Thyroid gland (tissue), 4 donors: ENCODE data around the gene TCAP. TPM values are rescaled to one million over a fixed set of nuclear protein-coding genes. Genes with fewer than 3 reads are reported as not detected.
A peak's percentile ranks its signal among the peaks of the same experiment; 100 is the strongest.

Source experiments
- DNase-seq, 2 donors: peaks; one replicate each; pipeline ENCODE4 v3.0.0-alpha.2; 2019
- H3K27ac ChIP-seq, 3 donors: fragments of 200-600 bp; sonication (generic); 1 replicate in 2 of 3; 2 replicates in 1 of 3; pipeline ENCODE4 v1.5.1; 2016 to 2019; ENCODE audit warnings: mild to moderate bottlenecking in 1 of 3, moderate library complexity in 1 of 3
- H3K27me3 ChIP-seq: fragments of 200-600 bp; sonication (generic); one replicate; pipeline ENCODE4 v1.5.1; 2019
- H3K36me3 ChIP-seq, 2 donors: fragments of 200-600 bp; sonication (generic); one replicate each; pipeline ENCODE4 v1.5.1; 2016 to 2019
- H3K4me1 ChIP-seq, 2 donors: fragments of 200-600 bp; sonication (generic); one replicate each; pipeline ENCODE4 v1.5.1; 2017 to 2019
- H3K4me3 ChIP-seq, 3 donors: fragments of 200-600 bp; sonication (generic); replicated peaks in 1 of 3; 1 replicate in 2 of 3; 2 replicates in 1 of 3; pipeline ENCODE4 v1.5.1; 2016; ENCODE audit warnings: mild to moderate bottlenecking in 1 of 3
- H3K9me3 ChIP-seq: fragments of 200-600 bp; sonication (generic); one replicate; pipeline ENCODE4 v1.5.1; 2017
- CTCF ChIP-seq, 6 experiments: fragments of 200-600 bp in 3 of 6; fragments of 450-650 bp in 3 of 6; sonication (generic) in 3 of 6; IDR thresholded peaks; one replicate each; pipeline ENCODE4 v1.5.1; 2016 to 2019; ENCODE audit warnings: antibody characterized with exemption in 6 of 6, mild to moderate bottlenecking in 2 of 6, inconsistent platforms in 1 of 6, moderate library complexity in 1 of 6
- POLR2A ChIP-seq, 2 donors: fragments of 450-650 bp; IDR thresholded peaks; one replicate each; pipeline ENCODE4 v1.6.1; 2017; ENCODE audit warnings: antibody characterized with exemption in 2 of 2, mild to moderate bottlenecking in 2 of 2, moderate library complexity in 1 of 2
- WGBS, 2 donors: methylation state at CpG; one replicate each; pipeline ENCODE4 v1.1.5; 2017; 5-methylcytosine and 5-hydroxymethylcytosine counted together
- intact Hi-C: fragments of 100-400 bp; cut with DNase I; formaldehyde crosslinking; loops from one replicate; pipeline ENCODE4 v1.15.1; 2023
- total RNA-seq, 4 donors: library from RNA; depleted of rRNA; stranded (reverse); fragments of >200 nt; gene quantifications; one replicate each; pipeline ENCODE4 v1.2.3, GENCODE V29; 2016

Gene TCAP
- total RNA-seq, 4 donors from 2014 or later: 0.63 to 2.1 (median 1.5) TPM

DNA sequence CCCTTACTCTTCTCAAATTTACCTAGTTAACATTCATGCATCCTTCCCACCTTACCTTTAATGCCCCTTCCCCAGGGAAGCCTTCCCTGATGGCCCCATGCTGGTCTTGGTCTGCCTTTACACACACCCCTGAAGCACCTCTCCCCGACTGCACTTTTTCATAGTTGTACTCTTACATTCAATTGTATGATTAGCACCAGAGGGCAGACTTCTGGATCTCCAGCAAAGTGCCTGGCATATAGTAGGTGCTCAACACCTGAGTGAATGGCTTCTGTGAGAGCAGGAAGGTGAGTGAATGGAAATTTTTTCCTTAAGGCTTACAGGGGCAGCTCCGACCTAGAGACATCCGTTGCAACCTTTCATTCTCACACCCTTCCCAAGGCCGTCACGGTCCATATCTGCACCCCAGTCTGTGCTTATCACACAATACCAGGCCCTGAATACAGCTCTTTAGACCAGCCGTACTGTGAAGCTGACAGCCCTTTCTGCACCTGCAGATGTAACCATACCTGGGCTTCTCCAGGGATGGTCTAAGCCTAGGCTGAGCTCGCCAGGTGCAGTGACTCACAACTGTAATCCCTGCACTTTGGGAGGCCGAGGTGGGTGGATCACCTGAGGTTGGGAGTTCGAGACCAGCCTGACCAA is 18.3 kb downstream of the TCAP start:
- intact Hi-C loops: no loop called here
- 89 to 95% methylated on average over 9 of the region's 9 CpGs for WGBS, 2 donors
- Histone ChIP-seq H3K4me3 (no peak overlapping the region), H3K4me1 (peaks cover 13 to 35% of the 10 kb centered on the region in 2 donors), H3K9me3 (no peaks in the 10 kb centered on the region), H3K27ac (no peak overlapping the region), H3K27me3 (no peaks in the 10 kb centered on the region), H3K36me3 (peaks cover 0 to 5% of the 10 kb centered on the region in 2 donors)
- DNase-seq: no peak
- no peak for TF ChIP-seq POLR2A (IDR thresholded peaks at IDR 0.05)
- no peak for TF ChIP-seq CTCF (IDR thresholded peaks at IDR 0.05)

- no peaks in the 10 kb centered on the region for H3K27me3 ChIP-seq
- peak; percentile 51 to 72 for DNase-seq
- 79 to 81% methylated on average over 12 of the region's 12 CpGs for WGBS, 2 donors
- peaks cover 0 to 5% of the 10 kb centered on the region in 2 donors for H3K36me3 ChIP-seq
- H3K4me1 ChIP-seq: peaks cover 8 to 31% of the 10 kb centered on the region in 2 donors
- no peak overlapping the region for H3K4me3 ChIP-seq
- intact Hi-C loops: loop anchor here (5.0 kb wide), 1 partner anchor 57 kb away; the partner anchor contains the start of gene PPP1R1B
- peak overlapping the region in 2 of 3 donors; percentile 6 to 7 for H3K27ac ChIP-seq
- TF ChIP-seq POLR2A (IDR thresholded peaks at IDR 0.05): no peak
- no peak for TF ChIP-seq CTCF (IDR thresholded peaks at IDR 0.05)
- no peaks in the 10 kb centered on the region for H3K9me3 ChIP-seq
Measured at GRCh38 chr17:39684369-39685192, 19.4 kb downstream of the TCAP start.

DNA sequence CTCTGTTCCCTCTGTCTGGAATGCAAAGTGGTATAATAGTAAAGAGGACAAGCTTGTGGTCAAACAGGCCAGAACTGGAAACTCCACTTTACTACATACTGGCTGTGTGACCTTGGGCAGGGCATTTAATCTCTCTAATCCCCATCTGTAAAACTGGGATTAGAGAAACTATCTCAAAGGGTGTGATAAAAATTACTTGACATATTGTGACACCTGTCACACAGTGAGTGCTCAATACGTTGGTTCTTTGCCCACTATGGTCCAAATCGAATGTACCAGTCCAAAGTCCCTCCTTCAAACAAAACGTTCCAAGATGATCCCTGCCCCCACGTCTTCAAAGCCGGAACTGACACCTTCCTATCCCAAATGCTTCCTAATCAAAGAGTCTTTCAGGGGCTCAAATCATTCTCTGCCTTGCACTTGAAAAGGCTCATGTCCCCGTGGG is 22.0 kb downstream of the TCAP start:
- peaks cover 7 to 22% of the 10 kb centered on the region in 2 donors for H3K4me1 ChIP-seq
- 53 to 69% methylated on average over 6 of the region's 6 CpGs for WGBS, 2 donors
- intact Hi-C loops: loop anchor here (5.0 kb wide), 1 partner anchor 60 kb away; the partner anchor contains the start of gene PPP1R1B
- TF ChIP-seq CTCF (IDR thresholded peaks at IDR 0.05) (no peak), POLR2A (IDR thresholded peaks at IDR 0.05) (no peak)
- H3K36me3 ChIP-seq: peaks cover 0 to 5% of the 10 kb centered on the region in 2 donors
- peak overlapping the region; percentile 90 to 95 (median 94) for H3K27ac ChIP-seq
- DNase-seq: no peak
- H3K27me3 ChIP-seq: no peaks in the 10 kb centered on the region
- H3K9me3 ChIP-seq: no peaks in the 10 kb centered on the region
- peak overlapping the region in 2 of 3 donors; percentile 48 to 63 for H3K4me3 ChIP-seq

GRCh38 chr17:39687546-39688474 is 22.7 kb downstream of the TCAP start, which contains the start of gene PGAP3:
Gene PGAP3 (minus strand): TSS chr17:39688057. CDS start chr17:39688014, 43 bp downstream.
- 5 to 6% methylated on average over 22 to 26 of the region's 45 CpGs for WGBS, 2 donors
- Histone ChIP-seq H3K4me3 (peak within 1 kb of the TSS; percentile 16 to 63 (median 48)), H3K4me1 (peaks cover 7 to 22% of the 10 kb centered on the region in 2 donors), H3K27ac (peak within 1 kb of the TSS; percentile 90 to 95 (median 94)), H3K36me3 (peaks cover 0 to 5% of the 10 kb centered on the region in 2 donors), H3K9me3 (no peaks in the 10 kb centered on the region), H3K27me3 (no peaks in the 10 kb centered on the region)
- intact Hi-C loops: loop anchor here (5.0 kb wide), 1 partner anchor 61 kb away; the partner anchor contains the start of gene PPP1R1B
- TF ChIP-seq CTCF (IDR thresholded peaks at IDR 0.05) (peak in 1 of 6 experiments; percentile 8), POLR2A (IDR thresholded peaks at IDR 0.05) (peak in 1 of 2 donors; percentile 73)
- peak; percentile 86 to 87 for DNase-seq
